GM19239 (cell line): ENCODE measurements around the gene TCP11L1.
A peak's percentile ranks its signal among the peaks of the same experiment; 100 is the strongest.

Source experiments
- DNase-seq: peaks from one replicate; pipeline ENCODE4 v3.0.0; 2011; ENCODE audit warnings: low spot score; ENCODE audit not compliant: insufficient read length
- FAIRE-seq: peaks from 2 replicates; lab custom pipeline; 2011; peaks lifted over from hg19 to GRCh38; lab: Jason Lieb, UNC

TCP11L1 gene

GRCh38 chr11:33039274-33040032, at the start of gene TCP11L1:
Gene TCP11L1, plus strand, starts transcription at chr11:33039572. Its CDS starts 4,202 bp downstream, at chr11:33043774.
- peak; percentile 90 for FAIRE-seq
- peak; percentile 64 for DNase-seq

- no peak for FAIRE-seq
- no peak for DNase-seq
Observed at GRCh38 chr11:32990481-32990880, 48.9 kb upstream of the TCP11L1 start.

DNA sequence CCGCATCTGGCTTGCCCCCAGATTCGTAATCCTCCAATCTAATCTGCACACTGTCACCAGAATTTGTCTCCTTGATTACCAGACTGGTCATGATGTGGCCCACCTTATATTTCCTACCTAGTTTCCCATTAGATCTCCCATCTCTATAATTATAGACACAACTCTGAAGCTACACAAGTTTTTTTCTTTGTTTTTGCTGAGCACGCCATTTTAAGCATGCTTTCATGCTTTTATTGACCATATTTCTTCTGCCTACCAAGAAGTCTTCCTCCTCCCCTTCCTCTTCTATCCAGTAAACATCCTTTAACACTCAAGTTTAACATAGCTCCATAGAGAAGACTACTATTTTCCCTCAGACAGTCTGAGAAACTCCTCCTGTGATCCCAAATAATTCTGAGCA, 47.9 kb upstream of the TCP11L1 start:
- no peak for DNase-seq

DNA sequence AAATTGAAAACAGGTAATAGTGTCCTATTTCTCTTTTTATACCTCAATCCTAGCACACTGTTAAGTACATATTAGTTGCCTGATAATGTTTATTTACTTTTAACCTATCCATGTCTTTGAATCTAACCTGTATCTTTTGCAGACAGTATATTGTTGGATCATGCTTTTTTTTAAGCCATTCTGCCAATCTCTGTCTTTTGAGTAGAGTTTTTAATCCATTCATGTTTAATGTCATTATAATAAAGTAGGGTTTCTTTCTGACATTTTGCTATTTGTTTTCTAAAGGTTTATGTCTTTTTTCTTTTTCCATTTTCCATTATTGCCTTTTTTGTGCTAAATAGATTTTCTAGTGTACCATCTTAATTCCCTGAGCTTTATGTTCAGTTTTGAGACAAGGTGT, 47.5 kb upstream of the TCP11L1 start:
- FAIRE-seq: no peak

More for the DNA sequence above, 47.9 kb upstream of the TCP11L1 start:
- FAIRE-seq: no peak

DNA sequence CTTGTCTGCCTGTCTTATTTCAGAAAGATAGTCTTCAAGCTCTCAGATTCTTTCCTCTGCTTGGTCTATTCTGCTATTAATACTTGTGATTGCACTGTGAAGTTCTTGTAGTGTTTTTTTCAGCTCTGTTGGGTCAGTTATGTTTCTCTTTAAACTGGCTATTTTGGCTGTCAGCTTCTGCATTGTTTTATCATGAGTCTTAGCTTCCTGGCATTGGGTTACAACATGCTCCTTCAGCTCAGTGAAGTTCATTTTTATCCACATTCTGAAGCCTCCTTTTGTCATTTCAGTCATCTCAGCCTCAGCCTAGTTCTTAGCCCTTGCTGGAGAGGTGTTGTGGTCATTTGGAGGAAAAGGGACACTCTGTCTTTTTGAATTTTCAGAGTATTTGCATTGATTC, 39.2 kb upstream of the TCP11L1 start:
- no peak for FAIRE-seq

More for the DNA sequence above, 47.5 kb upstream of the TCP11L1 start:
- DNase-seq: no peak

DNA sequence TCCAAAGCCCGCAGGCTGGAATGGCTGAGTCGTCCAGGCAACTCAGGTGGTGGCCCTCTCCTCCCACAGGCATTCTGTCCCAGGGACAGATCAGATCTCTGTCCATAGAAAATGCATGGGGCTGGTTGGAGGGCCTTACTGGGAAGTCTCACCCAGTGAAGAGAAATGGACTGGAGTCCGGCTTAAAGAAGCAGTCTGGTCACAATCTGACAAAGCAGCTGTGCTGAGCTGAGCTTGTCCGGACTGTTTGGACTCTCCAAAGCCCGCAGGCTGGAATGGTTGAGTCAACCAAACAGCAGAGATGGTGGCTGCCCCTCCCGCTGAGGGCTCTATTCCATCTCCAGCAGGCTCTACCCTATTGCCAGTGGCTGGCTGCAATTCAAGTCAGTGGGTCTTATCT, 38.1 kb upstream of the TCP11L1 start:
- DNase-seq (no peak), FAIRE-seq (no peak)

More for the DNA sequence above, 39.2 kb upstream of the TCP11L1 start:
- no peak for DNase-seq

DNA sequence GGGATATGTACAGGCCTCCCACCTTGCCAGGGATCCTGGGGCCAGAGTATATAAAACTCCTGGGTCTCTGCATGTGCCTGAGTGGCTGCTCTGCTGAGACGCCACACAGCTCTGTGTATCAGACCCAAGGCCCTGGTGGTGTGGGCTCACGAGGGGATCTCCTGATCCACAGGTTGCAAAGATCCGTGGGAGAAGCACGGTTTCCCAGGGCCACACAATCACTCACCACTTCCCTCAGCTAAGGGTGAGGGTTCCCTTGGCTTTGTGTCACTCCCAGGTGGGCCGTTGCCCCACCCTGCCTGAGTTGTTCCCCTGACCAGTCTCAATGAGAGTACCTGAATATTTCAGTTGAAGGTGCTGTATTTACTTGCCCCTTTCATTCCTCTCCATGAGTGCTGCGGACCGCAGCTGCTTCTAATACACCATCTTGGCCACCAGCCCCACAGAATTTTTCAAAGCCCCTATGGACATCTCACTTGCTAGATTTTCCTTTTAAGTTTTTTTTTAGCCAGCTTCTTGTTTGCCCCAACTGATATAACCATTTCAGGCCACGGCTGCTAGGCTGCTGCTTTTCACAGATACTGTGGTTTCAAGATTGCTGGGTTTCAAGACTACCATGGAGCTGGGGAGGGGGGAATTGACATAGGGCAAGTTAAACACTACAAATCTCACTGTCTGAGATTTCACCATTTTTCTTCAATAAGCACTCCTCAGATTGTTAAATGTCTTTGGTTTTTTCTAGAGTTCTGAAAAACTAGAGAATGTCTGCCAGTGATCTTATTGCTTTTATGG, 37.4 kb upstream of the TCP11L1 start:
- FAIRE-seq: no peak

DNA sequence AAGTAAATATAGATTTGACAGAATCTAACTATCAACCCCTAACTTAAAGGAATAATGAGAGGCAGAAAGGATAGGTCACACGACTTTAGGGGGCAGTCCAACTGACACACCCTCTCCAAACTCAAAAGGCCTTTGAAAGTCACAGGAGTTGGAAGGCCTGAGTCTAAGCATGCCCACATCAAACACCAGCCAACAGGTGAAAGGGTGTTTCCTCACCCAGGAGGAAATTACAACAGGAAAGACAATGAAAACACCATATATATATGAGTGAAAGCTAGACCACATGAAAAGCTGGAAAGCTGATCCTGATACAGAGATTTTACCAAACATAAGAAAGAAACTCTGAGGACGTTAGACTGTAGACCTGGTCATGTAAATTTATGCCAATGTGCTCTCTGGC, 34.2 kb upstream of the TCP11L1 start:
- DNase-seq: no peak
- no peak for FAIRE-seq

More for the DNA sequence above, 37.4 kb upstream of the TCP11L1 start:
- DNase-seq: no peak

DNA sequence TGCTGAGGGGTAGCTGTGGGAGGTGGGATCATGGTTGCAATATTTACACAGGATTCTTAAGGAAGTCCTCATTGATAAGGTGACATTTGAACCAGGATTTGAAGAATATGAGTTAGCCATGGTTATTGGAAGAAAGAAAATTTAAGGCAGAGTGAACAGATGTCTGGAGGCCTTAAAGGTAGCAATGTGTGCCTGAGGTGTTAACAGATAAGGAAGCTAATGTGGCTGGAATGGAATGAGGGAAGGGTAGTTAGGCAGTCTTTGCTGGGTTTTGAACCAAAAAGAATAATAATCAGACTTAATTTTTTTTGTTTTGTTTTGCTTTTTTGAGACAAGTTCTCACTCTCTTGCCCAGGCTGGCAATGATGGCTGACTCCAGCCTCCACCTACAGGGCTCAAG, 33.4 kb upstream of the TCP11L1 start:
- DNase-seq (no peak), FAIRE-seq (no peak)

DNA sequence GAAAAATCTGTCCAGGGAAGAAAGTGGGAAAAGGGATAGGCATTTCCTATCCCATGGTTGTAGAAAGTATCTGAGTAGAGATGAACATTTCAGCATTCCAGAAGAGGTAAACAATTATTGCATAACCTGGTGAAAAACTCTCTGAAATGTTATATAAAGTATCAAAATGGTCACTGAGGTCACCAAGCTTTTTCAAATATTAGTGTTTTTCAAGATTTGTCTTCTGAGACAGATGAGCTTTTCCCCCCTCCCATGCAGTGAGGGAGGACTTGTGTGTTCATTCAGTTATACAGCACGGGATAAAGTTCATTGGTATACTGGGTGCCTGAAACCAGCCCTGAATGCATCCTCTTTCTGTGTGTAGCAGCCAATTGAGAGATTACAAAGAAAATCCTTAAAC, 25.6 kb upstream of the TCP11L1 start:
- DNase-seq (no peak), FAIRE-seq (no peak)

DNA sequence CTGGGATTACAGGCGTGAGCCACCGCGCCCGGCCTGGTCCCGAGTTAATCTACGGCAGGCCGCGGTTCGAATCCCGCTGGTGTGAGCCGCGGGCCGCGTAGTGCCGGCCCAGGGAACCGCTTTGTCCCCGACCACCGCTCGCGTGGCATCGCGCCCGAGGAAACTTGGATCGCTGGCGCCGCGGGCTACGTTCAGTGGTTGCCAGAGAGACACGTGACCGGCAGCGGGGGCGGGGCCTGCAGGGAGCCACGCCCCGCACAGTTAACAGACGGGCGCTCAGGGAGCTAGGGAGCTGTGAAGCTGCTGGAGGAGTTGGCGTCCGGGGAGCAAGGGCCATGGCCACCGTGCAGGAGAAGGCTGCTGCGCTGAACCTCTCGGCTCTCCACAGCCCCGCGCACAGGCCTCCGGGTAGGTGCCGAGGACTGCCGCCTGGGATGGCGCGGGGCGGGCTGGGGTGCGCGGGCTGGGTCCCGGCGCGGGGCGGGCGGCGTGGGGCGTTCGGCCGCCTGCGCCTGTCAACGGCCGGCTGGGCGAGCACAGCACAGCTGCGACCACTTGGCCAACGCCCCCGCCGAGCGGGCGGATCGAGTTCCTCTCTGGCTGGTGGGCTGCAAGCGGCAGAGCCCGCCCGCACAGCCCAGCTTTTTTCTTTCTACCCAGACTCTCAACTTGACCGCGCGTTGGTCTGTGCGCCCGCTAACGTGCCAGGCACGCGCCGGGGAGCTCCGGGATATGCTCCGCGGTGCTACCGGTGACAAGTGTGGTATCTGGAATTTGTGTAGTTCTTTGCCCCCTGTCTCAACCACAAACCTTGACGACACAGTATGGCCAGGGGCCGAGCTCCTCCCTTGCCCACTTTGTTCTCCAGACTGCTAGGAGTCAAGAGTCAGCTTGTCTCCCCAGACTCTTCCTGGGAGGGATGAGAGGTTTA, 23.5 kb upstream of the TCP11L1 start, which contains the start of gene DEPDC7:
Gene DEPDC7 (plus strand): TSS at position 258 of the 931 bp plus-strand sequence. CDS start 78 bp downstream, at position 336.
- FAIRE-seq: peak; percentile 68
- peak; percentile 77 for DNase-seq

GRCh38 chr11:33016654-33017053, 22.7 kb upstream of the TCP11L1 start:
- DNase-seq (no peak), FAIRE-seq (no peak)

GRCh38 chr11:33017478-33017877, 21.9 kb upstream of the TCP11L1 start:
- DNase-seq: no peak
- no peak for FAIRE-seq

DNA sequence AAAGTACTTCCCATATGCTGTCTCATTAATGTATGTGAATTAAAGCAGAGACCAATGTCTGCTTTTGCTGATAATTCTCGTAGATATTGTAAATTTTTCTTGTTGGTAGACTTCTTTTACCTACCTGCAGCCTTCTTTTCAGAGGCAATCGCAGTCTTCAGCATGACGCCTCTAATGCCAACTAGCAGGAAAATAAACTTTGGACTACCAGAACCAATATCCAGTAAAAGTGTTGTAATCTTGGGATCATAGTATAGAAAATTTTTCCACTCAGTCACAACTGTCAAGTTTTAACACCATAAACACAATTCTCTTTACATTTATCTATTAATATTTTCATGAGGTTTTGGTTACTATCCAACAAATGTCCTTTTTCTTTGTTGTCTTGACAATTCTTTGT, 21.4 kb upstream of the TCP11L1 start:
- no peak for FAIRE-seq

DNA sequence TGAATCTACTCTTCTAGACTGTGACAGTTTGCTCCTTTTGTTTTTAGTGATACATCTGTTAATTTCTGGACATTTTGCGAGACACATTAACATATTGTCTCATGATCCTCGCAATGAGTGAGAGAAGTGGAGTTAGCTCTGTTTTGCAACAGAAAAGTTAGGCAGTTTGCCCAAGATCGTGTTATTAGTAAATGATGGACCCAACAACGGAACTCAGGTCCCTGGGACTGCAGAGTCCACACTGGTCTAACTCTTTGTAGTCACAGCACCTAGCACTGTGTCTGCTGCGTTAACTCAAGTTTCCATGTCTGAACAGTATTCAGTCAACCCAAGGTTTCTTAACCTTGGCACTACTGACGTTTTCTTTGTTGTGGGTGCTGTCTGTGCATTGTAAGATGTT, 20.5 kb upstream of the TCP11L1 start:
- DNase-seq (no peak), FAIRE-seq (no peak)

More for the DNA sequence above, 21.4 kb upstream of the TCP11L1 start:
- DNase-seq: no peak

GRCh38 chr11:33021501-33021900, 17.9 kb upstream of the TCP11L1 start:
- DNase-seq: no peak
- FAIRE-seq: no peak

DNA sequence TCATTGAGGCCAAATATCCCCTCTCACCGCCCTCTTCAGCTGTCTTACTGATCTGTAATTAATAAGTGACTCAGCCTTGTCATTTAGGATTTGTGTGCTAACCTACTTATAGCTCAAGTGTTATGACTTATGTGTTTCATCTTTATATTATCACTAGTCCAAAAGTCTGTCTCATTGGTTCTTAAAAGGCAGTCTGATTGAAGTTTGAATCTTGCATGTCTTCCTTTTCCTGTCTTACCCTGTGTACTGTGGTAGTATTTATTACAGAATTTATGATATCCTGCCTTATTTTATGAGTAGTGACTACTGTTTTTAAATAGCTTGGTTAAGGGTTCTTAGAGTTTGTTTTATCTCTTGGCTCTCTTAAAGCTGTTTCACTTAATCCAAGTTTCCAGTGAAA, 17.4 kb upstream of the TCP11L1 start:
- DNase-seq: no peak
- FAIRE-seq: no peak

DNA sequence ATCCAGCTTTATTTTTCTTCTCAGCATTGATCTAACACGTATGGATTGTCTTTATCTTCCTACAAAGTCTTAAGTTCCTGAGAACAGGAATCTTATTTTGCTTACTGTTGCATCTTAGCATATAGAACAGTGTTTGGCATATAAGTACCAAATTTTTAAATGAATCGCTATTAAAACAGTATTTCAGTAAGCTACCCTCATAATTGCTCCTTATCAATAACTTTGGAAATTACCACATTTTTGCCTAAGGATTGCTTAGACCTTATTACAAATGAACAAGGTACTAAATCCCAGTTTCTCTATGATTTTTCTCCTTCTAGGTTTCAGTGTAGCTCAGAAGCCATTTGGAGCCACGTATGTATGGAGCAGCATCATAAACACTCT, 14.0 kb upstream of the TCP11L1 start:
- no peak for FAIRE-seq
- no peak for DNase-seq

GRCh38 chr11:33027233-33027632, 12.1 kb upstream of the TCP11L1 start:
- no peak for FAIRE-seq
- DNase-seq: no peak

DNA sequence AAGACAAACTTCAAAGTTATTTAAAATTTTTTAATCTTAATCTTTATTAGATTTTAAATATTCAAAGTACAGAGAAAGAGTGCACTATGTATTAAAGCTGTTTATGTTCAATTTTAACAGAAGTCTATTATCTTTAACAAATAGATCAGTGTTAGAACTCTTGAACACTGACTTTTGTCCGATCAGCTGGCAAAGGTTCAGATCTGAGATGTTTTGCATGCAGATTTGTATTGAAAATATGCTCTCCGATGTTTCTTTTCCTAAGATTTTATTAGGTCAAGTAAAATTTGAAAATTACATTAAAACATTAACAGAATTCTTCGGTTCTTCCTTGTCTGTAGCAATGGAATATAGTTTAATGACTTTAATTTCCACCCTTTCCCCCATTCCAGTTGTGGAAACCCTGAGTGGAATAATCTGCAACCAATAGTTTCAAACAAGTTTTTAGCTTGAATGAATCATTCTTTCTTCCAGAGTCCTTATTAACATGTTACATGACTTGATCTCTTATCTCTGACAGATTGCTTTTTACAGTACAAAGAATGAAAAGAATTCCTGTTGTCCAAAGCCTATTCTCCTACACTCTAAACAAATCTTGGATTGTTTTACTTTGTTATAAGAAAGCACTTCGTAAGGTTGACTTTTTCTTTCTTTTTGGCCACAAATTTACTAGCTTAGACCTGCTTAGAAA, 11.4 kb upstream of the TCP11L1 start:
- DNase-seq (no peak), FAIRE-seq (no peak)
